IMR-90 (cell line): Measurements from ENCODE around the gene GMCL2. TPM values are rescaled to one million over a fixed set of nuclear protein-coding genes. Genes with fewer than 3 reads are reported as not detected.

Source experiments
- ATAC-seq: fragments of 200-7000 bp; cut with Tn5 transposase; 2 replicates; pipeline ENCODE4 v1.9.1; 2020; ENCODE audit warnings: low read depth, mild to moderate bottlenecking, moderate library complexity
- BruUV-seq: library from RNA; stranded (reverse); fragments of 400-500 nt; replicated peaks from 2 replicates; lab custom pipeline; 2021; lab: Mats Ljungman, UMichigan
- CTCF ChIA-PET: fragments of 300-600 bp; formaldehyde crosslinking; extraction: SDS; loops from one replicate; lab custom pipeline; 2021; ENCODE audit warnings: antibody characterized with exemption; lab: Yijun Ruan, JAX
- POLR2A ChIA-PET: fragments of 300-600 bp; sonication (Branson Sonifier 250); formaldehyde crosslinking; loops from one replicate; lab custom pipeline; 2022; ENCODE audit warnings: antibody characterized with exemption; ENCODE audit not compliant: unreplicated experiment; lab: Charles Lee
- DNase-seq: peaks from one replicate; pipeline ENCODE4 v3.0.0; 2013
- H2AFZ ChIP-seq: replicated peaks from 2 replicates; pipeline ENCODE3; 2013; ENCODE audit warnings: low read length, mild to moderate bottlenecking; ENCODE audit not compliant: poor library complexity
- H2AK5ac ChIP-seq: 2 replicates; pipeline ENCODE4 v1.6.1; 2013; ENCODE audit warnings: low read depth, low read length, inconsistent platforms
- H2AK9ac ChIP-seq: replicated peaks from 2 replicates; pipeline ENCODE3; 2013; ENCODE audit warnings: mild to moderate bottlenecking, low read depth, low read length, moderate library complexity; ENCODE audit not compliant: poor library complexity
- H2BK120ac ChIP-seq: 2 replicates; pipeline ENCODE4 v1.6.1; 2013; ENCODE audit warnings: low read depth, low read length, inconsistent platforms
- H2BK15ac ChIP-seq: 3 replicates; pipeline ENCODE4 v1.6.1; 2013; ENCODE audit warnings: low read depth, low read length, inconsistent platforms
- H2BK20ac ChIP-seq: 2 replicates; pipeline ENCODE4 v1.6.1; 2013; ENCODE audit warnings: low read depth, mild to moderate bottlenecking, inconsistent platforms, low read length, moderate library complexity
- H2BK5ac ChIP-seq: 2 replicates; pipeline ENCODE4 v1.6.1; 2013; ENCODE audit warnings: mild to moderate bottlenecking, low read depth, low read length, inconsistent platforms; ENCODE audit not compliant: poor library complexity, severe bottlenecking
- H3K14ac ChIP-seq: replicated peaks from 2 replicates; pipeline ENCODE4 v1.6.1; 2013; ENCODE audit warnings: low read depth, low read length, inconsistent platforms
- H3K18ac ChIP-seq: 2 replicates; pipeline ENCODE4 v1.6.1; 2013; ENCODE audit warnings: low read depth, low read length, control low read depth
- H3K23ac ChIP-seq: 2 replicates; pipeline ENCODE4 v1.6.1; 2013; ENCODE audit warnings: low read depth, low read length, inconsistent platforms
- H3K27ac ChIP-seq: 2 replicates; pipeline ENCODE4 v1.5.1; 2013; ENCODE audit warnings: mild to moderate bottlenecking, control low read depth, low read length; ENCODE audit not compliant: insufficient read depth
- H3K27me3 ChIP-seq: 2 replicates; pipeline ENCODE4 v1.6.1; 2013; ENCODE audit warnings: low read length; ENCODE audit not compliant: control insufficient read depth, insufficient read depth
- H3K36me3 ChIP-seq: 2 replicates; pipeline ENCODE4 v1.6.1; 2013; ENCODE audit warnings: low read length, mixed read lengths; ENCODE audit not compliant: control insufficient read depth, insufficient read depth
- H3K4ac ChIP-seq: 2 replicates; pipeline ENCODE4 v1.6.1; 2013; ENCODE audit warnings: low read depth, low read length, inconsistent platforms
- H3K4me1 ChIP-seq: 2 replicates; pipeline ENCODE4 v1.6.1; 2013; ENCODE audit warnings: low read length, mixed read lengths; ENCODE audit not compliant: control insufficient read depth, insufficient read depth
- H3K4me2 ChIP-seq: 2 replicates; pipeline ENCODE4 v1.6.1; 2013; ENCODE audit warnings: low read depth, mild to moderate bottlenecking, control low read depth, low read length, moderate library complexity
- H3K4me3 ChIP-seq: 2 replicates; pipeline ENCODE4 v1.5.1; 2013; ENCODE audit warnings: low read depth, mild to moderate bottlenecking, control low read depth, low read length, moderate library complexity; ENCODE audit not compliant: insufficient read depth
- H3K56ac ChIP-seq: 2 replicates; pipeline ENCODE4 v1.6.1; 2013; ENCODE audit warnings: low read length, inconsistent platforms; ENCODE audit not compliant: insufficient read depth; ENCODE audit errors: extremely low read depth
- H3K79me1 ChIP-seq, 2 experiments: 2 replicates each; pipeline ENCODE4 v1.6.1; 2013; ENCODE audit warnings: low read length in 2 of 2, inconsistent platforms in 1 of 2, low read depth in 1 of 2
- H3K9ac ChIP-seq: 2 replicates; pipeline ENCODE4 v1.6.1; 2013; ENCODE audit warnings: low read depth, low read length, control low read depth
- H3K9me1 ChIP-seq: 2 replicates; pipeline ENCODE4 v1.6.1; 2013; ENCODE audit warnings: low read length, inconsistent platforms; ENCODE audit not compliant: insufficient read depth
- H3K9me3 ChIP-seq: 2 replicates; pipeline ENCODE4 v1.6.1; 2013; ENCODE audit warnings: low read length; ENCODE audit not compliant: control insufficient read depth, insufficient read depth
- H4K20me1 ChIP-seq: 2 replicates; pipeline ENCODE4 v1.6.1; 2013; ENCODE audit warnings: low read length, inconsistent platforms; ENCODE audit not compliant: insufficient read depth
- H4K5ac ChIP-seq: 2 replicates; pipeline ENCODE4 v1.6.1; 2013; ENCODE audit warnings: mild to moderate bottlenecking, low read depth, low read length, control low read depth
- H4K8ac ChIP-seq, 2 experiments: 2 replicates each; pipeline ENCODE4 v1.6.1; 2013; ENCODE audit warnings: low read depth in 2 of 2, low read length in 2 of 2, control low read depth in 1 of 2, inconsistent platforms in 1 of 2
- H4K91ac ChIP-seq: 2 replicates; pipeline ENCODE4 v1.6.1; 2013; ENCODE audit warnings: low read depth, low read length, inconsistent platforms; ENCODE audit not compliant: insufficient read depth
- CEBPB ChIP-seq: IDR thresholded peaks from 2 replicates; pipeline ENCODE4 v1.6.1; 2012; ENCODE audit warnings: low read depth, low read length, improper control_type of control experiment
- FOS ChIP-seq: fragments of 150-350 bp; IDR thresholded peaks from 2 replicates; pipeline ENCODE4 v1.6.1; 2016; ENCODE audit warnings: low read depth, low read length
- NFE2L2 ChIP-seq: fragments of 150-350 bp; IDR thresholded peaks from 2 replicates; pipeline ENCODE4 v1.6.1; 2016; ENCODE audit warnings: low read depth, mild to moderate bottlenecking, low read length
- RAD21 ChIP-seq: IDR thresholded peaks from 2 replicates; pipeline ENCODE4 v1.6.1; 2012; ENCODE audit warnings: low read length, improper control_type of control experiment
- WGBS, 2 experiments: methylation state at CpG; one replicate each; pipeline versions ENCODE4 v1.1.5 to v1.1.7; 2013; ENCODE audit warnings: missing lambda C conversion rate in 2 of 2; ENCODE audit not compliant: insufficient read length in 1 of 2; ENCODE audit errors: extremely low coverage in 2 of 2; 5-methylcytosine and 5-hydroxymethylcytosine counted together
- dilution Hi-C: fragments of 300-500 bp; cut with HindIII; formaldehyde crosslinking; loops from one replicate; pipeline ENCODE4 v1.14.3; 2018; ENCODE audit warnings: low sequenced_read_pairs; ENCODE audit not compliant: unreplicated experiment
- in situ Hi-C: fragments of 300-500 bp; cut with MboI; formaldehyde crosslinking; loops from 3 replicates; pipeline ENCODE4 v1.14.3; 2019; ENCODE audit warnings: low sequenced_read_pairs, inconsistent platforms, mixed read lengths
- intact Hi-C: fragments of 100-400 bp; cut with micrococcal nuclease; formaldehyde crosslinking; loops from 2 replicates; pipeline ENCODE4 v1.10.0; 2022
- polyA plus RNA-seq, 3 experiments: library from polyadenylated mRNA; depleted of rRNA; stranded (reverse); fragments of >200 nt; gene quantifications; 2 replicates each; pipeline ENCODE4 v1.2.3, GENCODE V29; 2012; ENCODE audit warnings: low replicate concordance in 1 of 3
- total RNA-seq: library from RNA; depleted of rRNA; stranded (reverse); fragments of >200 nt; gene quantifications from 2 replicates; pipeline ENCODE4 v1.2.3, GENCODE V29; 2012
- TF ChIP-seq, protein P1 (sequence below): fragments of 150-350 bp; IDR thresholded peaks from 2 replicates; pipeline ENCODE4 v1.6.1; 2017; ENCODE audit warnings: mild to moderate bottlenecking, antibody characterized with exemption, low read length, low read depth
- TF ChIP-seq, protein P2 (sequence below): conservative IDR thresholded peaks from 2 replicates; pipeline ENCODE4 v1.5.1; 2012; ENCODE audit warnings: mild to moderate bottlenecking, low read depth, low read length, improper control_type of control experiment

The GMCL2 gene
- total and polyA plus RNA-seq, 2 of the 4 experiments (the other 2 are of a cell fraction), result not detected

DNA sequence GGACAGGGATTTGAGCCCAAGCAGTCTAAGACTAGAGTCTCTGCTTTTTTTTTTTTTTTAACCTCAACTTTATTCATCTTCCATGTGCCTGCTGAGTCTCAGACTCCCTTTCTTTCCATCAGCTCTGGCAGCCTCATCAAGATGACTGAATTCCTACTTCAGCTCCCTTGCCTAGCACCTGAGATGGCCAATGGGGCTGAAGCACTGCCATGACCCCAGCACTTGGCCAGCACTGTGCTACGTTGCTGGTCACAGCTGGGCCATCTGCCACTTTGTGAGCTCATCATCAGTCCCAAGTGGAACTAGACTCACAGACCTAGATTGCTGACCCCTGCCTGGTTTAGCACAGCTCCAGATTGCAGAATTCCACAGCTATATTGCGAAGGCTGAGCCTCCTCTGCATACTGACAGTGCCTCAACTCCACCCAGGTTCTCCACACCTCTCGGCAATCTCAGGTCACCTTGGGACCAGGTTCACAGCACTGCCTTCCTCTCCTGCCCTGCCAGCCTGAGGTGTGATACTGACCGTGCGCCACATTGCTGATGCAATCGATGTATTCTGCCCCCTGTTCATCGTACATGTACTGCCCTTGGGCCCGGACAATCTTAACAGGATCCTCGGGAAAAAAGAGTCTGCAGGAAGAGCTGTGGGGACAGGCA, 43.8 kb upstream of the GMCL2 start:
- intact Hi-C loops (loop anchor here (5.0 kb wide), 1 partner anchor 396 kb away; the partner anchor contains the start of gene CLK4), dilution Hi-C loops (no loop called here), in situ Hi-C loops (no loop called here)
- Histone ChIP-seq H3K4me1 (peaks cover 9% of the 10 kb centered on the region), H3K9me1 (peaks cover 20% of the 10 kb centered on the region), H3K27ac (no peak overlapping the region), H3K27me3 (no peaks in the 10 kb centered on the region), H4K5ac (no peak overlapping the region), H4K91ac (peak overlapping the region; percentile 16; the same call in 1 of the 2 replicates), H3K9ac (peak overlapping the region; percentile 80; the same call in 1 of the 2 replicates), H3K14ac (0 out of 2 replicates have a peak overlapping the region, but pooled peaks have one; percentile 95), H2BK120ac (no peak overlapping the region), H2BK15ac (no peak overlapping the region), H3K56ac (no peak overlapping the region), H2BK20ac (no peak overlapping the region), H3K79me1 (peaks cover 21 to 54% of the 10 kb centered on the region in 2 experiments), H2AK9ac (peak overlapping the region; percentile 98), H2BK5ac (no peak overlapping the region), H3K23ac (peak overlapping the region; percentile 72; the same call in 1 of the 2 replicates), H4K8ac (peak overlapping the region in 1 of 2 experiments; percentile 99; a peak in 3 of 4 replicates), H3K36me3 (peaks cover 31% of the 10 kb centered on the region), H3K9me3 (0 out of 2 replicates have a peak, but pooled peaks cover 2% of the 10 kb centered on the region), H3K18ac (no peak overlapping the region), H2AK5ac (peak overlapping the region; percentile 37), H3K4me2 (peak overlapping the region; percentile 90; the same call in 1 of the 2 replicates), H2AFZ (no peak overlapping the region), H3K4ac (peak overlapping the region; percentile 92; the same call in 1 of the 2 replicates), H4K20me1 (peaks cover 6% of the 10 kb centered on the region; the same call in 1 of the 2 replicates), H3K4me3 (no peak overlapping the region)
- TF ChIP-seq, protein P1, sequence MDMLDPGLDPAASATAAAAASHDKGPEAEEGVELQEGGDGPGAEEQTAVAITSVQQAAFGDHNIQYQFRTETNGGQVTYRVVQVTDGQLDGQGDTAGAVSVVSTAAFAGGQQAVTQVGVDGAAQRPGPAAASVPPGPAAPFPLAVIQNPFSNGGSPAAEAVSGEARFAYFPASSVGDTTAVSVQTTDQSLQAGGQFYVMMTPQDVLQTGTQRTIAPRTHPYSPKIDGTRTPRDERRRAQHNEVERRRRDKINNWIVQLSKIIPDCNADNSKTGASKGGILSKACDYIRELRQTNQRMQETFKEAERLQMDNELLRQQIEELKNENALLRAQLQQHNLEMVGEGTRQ, result no peak
- TF ChIP-seq CEBPB (peak; percentile 63), NFE2L2 (no peak), RAD21 (no peak), FOS (no peak)
- TF ChIP-seq, protein P2, sequence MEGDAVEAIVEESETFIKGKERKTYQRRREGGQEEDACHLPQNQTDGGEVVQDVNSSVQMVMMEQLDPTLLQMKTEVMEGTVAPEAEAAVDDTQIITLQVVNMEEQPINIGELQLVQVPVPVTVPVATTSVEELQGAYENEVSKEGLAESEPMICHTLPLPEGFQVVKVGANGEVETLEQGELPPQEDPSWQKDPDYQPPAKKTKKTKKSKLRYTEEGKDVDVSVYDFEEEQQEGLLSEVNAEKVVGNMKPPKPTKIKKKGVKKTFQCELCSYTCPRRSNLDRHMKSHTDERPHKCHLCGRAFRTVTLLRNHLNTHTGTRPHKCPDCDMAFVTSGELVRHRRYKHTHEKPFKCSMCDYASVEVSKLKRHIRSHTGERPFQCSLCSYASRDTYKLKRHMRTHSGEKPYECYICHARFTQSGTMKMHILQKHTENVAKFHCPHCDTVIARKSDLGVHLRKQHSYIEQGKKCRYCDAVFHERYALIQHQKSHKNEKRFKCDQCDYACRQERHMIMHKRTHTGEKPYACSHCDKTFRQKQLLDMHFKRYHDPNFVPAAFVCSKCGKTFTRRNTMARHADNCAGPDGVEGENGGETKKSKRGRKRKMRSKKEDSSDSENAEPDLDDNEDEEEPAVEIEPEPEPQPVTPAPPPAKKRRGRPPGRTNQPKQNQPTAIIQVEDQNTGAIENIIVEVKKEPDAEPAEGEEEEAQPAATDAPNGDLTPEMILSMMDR, result no peak
- BruUV-seq, result no TSS peak
- ATAC-seq (no peak), DNase-seq (peak; percentile 51)
- POLR2A ChIA-PET, result no interaction called here
- WGBS, 2 experiments, result 76% methylated on average over 8 of the region's 9 CpGs; no CpG with 5 or more reads in 1 of the 2 experiments
- CTCF ChIA-PET, result no interaction called here
